WTC11 (cell line): ENCODE results near the gene RNU1-2.

Experiments used
- ATF6 ChIP-seq: sonication (generic); formaldehyde crosslinking; IDR thresholded peaks from 2 replicates; pipeline ENCODE4 v1.8.1; 2023; ENCODE audit warnings: mild to moderate bottlenecking, missing genetic modification reagents
- E2F5 ChIP-seq: sonication (generic); formaldehyde crosslinking; IDR thresholded peaks from 2 replicates; pipeline ENCODE4 v1.8.1; 2022; ENCODE audit warnings: mild to moderate bottlenecking, moderate library complexity, missing genetic modification reagents

- TF ChIP-seq ATF6 (CRISPR knock-in tag) (no peak), E2F5 (no peak)
These were observed 27.2 kb downstream of the RNU1-2 start for GRCh38 chr1:16922885-16923431.
